Activated CD4-positive, CD25-positive, alpha-beta regulatory T cell (primary cell): ENCODE data around the gene SDS.

Source experiments
- DNase-seq, 4 experiments: peaks; one replicate each; lab custom pipeline; 2025; lab: John Stamatoyannopoulos, UW

The SDS gene

DNA sequence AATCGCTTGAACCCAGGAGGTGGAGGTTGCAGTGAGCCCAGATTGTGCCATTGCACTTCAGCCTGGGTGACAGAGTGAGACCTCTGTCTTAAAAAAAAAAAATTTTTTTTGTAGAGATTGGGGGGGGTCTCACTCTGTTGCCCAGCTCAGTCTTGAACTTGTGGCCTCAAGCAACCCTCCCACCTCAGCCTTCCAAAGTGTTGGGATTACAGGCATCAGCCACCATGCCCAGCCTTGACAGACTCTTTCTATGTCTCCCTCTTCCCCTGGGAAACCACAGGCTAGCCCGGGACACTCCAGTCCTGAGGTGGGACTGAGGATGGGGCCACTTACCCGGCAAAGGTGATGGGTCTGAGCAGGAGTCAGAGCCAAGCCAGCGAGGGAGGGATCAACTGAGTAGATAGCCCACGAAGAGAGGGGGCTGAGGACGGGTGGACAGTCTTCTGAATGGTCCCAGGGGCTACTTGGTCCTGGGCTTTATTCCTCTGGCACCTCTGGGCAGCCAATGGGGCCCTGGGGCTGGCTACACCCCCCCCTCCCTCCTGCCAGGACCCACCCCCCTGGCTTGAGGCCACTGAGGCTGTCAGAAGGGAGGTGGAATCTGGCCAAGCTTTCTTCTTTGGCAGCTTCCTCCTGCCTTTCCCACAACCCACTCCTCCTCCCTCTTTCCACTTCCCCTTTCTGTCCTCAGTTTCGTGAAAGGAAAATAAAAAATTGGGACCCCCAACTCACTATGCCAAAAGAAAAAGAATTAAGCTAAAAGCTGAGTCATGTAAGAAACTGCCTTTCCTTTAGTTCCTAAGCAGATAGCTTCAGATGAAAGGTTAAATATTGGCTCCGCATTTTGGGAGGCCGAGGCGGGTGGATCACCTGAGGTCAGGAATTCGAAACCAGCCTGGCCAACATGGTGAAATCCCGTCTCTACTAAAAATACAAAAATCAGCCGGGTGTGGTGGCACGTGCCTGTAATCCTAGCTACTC lies at the start of gene SDS:
SDS (minus strand) TSS at position 453 of the 981 bp plus-strand sequence. CDS start 4,179 bp downstream, outside the sequence.
- DNase-seq, result no peak

- no peak for DNase-seq
These were observed 49.6 kb upstream of the SDS start for GRCh38 chr12:113453330-113453729.

GRCh38 chr12:113452458-113452857 lies 48.8 kb upstream of the SDS start:
- DNase-seq, result no peak

DNA sequence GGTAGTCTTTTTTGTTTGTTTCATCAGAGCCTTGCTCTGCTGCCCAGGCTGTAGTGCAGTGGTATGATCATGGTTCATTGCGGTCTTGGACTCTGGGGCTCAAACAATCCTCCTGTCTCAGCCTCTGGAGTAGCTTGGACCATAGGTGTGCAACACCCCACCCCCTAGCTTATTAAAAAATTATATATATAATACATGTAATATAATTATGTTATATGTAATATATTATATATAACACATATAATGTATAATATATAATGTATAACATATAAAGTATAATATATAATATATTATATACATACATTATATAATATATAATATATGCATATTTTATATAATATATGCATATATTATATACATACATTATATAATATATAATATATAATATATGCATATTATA lies 46.2 kb upstream of the SDS start:
- no peak for DNase-seq

- DNase-seq, result no peak
These were observed 45.6 kb upstream of the SDS start for GRCh38 chr12:113449299-113449698.

GRCh38 chr12:113448873-113449272 lies 45.2 kb upstream of the SDS start:
- no peak for DNase-seq

DNA sequence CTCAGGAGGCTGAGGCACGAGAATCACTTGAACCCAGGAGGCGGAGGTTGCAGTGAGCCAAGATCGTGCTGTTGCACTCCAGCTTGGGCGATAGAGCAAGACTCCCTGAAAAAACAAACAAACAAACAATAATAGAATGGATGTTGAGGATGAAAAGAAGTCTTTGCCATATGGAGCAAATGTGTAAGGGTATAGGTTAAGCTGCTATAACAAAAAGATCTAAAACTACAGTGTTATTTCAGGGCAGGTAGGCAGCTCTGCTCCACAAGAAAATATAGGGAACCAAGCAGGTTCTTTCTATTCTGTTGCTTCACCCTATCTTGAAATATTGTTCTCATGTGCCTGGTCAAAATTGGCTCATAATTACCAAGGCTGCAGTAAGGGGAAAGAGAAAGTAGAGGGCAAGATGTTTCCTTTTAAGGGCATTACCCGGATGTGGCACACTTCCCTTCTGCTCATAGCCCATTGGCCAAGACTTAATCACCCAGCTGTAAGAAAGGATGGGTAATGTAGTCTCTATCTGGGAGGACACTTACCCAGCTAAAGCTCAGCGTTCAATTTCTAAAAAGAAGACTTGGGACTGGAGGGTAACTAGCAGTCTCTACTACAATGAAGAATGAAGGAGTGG lies 42.0 kb upstream of the SDS start:
- DNase-seq, result no peak

- no peak for DNase-seq
These were observed 39.4 kb upstream of the SDS start for GRCh38 chr12:113443030-113443539.

DNA sequence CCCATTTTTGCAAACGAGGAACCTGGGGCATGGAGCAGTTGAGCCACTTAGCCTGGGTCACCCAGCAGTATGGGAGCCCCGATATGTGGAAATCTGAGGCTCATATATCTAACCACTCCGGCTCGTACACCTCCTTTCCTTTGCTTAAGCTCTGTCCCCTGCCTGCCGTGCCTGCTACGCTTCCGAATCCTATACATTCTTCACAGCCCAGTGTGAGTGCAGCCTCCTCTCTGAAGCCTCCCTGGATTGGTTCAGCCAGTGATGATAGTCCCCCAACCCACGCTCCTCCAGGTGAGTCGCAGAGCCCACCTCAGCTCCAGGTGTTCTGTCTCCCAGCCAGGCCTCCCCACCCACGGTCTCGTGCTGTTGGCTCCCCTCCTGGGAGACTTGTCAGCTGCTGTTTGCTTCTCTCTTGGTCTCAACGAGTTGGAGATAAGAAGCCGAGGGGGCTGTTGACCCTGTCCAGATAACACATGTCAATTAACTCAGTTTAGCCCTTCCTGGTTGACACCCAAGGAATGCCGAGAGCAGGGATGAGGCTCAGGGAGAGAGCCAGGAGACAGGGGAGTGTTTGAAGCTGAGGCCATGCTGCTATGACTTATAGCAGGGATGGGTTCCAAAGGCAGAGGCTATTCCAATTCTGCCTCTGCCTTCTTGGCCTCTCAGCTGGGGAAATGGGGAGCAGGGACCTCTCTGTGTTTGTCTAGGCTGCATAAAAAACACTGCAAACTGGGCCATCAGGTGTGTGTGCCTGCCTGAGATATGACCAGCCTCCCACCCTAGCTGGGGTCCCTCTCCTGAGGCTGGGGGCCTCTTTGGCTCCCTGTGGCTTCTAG lies 37.5 kb upstream of the SDS start:
- no peak for DNase-seq

- no peak for DNase-seq
These were observed 36.6 kb upstream of the SDS start for GRCh38 chr12:113440336-113440735.

DNA sequence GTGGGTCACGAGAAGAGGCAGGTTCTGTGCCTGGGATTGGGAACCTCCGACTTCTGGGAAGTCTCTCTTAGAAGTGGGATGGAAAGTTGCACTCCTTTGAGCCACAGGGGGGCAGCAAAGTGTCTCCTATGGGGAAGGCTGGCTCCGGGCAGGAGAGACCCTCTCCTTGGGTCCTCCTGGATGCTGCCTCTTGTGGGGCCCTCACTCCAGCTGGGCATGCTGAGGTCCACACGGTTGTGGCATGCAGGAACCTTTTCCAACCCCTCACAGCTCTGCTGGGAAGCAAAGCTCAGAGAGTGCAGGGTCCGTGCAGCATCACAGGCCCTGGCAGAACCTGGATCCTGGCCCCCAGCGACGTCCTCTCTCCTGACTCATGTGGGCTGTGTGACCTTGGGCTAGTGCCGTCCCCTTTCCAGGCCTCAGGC lies 35.9 kb upstream of the SDS start:
- DNase-seq, result no peak

DNA sequence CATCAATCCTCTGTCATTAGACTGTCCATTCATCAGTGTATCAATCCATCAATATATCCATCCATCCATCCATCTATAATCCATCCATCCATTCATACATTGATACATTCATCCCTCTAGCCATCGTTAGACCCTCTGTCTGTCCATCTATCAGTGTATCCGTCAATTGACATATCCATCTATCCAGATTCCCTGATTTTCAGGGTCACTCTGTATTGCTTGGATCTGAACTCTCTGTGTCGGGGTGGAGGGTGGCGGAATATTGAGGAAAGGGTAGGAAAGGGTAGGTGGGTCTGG lies 35.6 kb upstream of the SDS start:
- DNase-seq, result no peak

- DNase-seq, result no peak
These were observed 35.0 kb upstream of the SDS start for GRCh38 chr12:113438523-113439300.

- no peak for DNase-seq
These were observed 34.0 kb upstream of the SDS start for GRCh38 chr12:113437729-113438100.

- DNase-seq, result no peak
These were observed 33.5 kb upstream of the SDS start for GRCh38 chr12:113436993-113437728.

- no peak for DNase-seq
These were observed 32.9 kb upstream of the SDS start for GRCh38 chr12:113436586-113436985.

DNA sequence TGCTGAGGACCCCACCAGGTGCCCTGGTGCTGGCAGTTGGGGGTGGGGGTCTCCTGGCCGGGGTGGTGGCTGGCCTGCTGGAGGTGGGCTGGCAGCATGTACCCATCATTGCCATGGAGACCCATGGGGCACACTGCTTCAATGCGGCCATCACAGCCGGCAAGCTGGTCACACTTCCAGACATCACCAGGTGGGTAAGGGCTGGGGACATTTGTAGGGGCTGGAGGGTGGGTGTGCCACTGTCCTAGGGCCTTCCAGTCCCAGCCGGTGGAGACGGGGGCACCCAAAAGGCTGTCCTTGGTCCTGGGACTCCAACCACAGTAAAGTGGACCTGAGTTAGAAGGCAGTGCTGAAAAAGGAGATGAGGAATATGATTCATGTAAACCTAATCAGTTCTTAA lies 31.7 kb upstream of the SDS start:
- DNase-seq, result no peak

- no peak for DNase-seq
These were observed 29.3 kb upstream of the SDS start for GRCh38 chr12:113432986-113433385.

DNA sequence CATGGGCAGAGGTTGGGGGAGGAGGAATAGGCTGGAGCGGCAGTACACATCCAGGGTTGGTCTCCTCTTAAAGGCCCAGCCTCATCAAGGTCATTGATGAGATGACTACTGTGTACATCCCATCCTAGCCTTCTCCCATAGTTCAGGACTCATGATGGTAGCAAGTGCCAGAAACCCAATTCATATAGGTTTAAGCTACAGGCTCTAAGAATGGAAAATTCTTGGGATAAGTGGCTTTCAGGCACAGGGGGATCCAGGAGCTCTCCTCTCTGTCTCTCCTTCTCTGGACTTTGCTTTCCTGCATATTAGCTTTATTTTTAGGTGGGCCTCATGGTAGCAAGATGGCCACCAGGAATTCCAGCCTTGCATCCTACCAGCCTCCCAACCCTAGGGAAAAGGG lies 24.8 kb upstream of the SDS start:
- no peak for DNase-seq

DNA sequence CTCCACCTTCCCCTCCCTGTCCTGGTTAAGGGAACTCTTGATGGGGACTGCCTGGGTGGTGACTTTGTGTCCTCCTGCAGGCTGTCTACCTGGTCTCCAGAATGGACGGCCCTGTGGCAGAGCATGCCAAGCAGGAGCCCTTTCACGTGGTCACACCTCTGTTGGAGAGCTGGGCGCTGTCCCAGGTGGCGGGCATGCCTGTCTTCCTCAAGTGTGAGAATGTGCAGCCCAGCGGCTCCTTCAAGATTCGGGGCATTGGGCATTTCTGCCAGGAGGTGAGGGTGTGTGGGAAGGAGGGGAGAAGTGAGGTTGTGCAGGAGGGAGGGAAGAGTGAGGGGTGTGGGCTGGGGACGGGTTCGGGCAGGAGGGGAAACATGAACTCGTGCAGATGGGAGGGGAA lies 24.2 kb upstream of the SDS start:
- no peak for DNase-seq

- DNase-seq, result no peak
These were observed 22.3 kb upstream of the SDS start for GRCh38 chr12:113425960-113426453.
